Activated T-cell treated with anti-CD3 and anti-CD28 coated beads for 24 hours (primary cell): Measurements from ENCODE around the gene C1QTNF5.

ENCODE experiments used
- DNase-seq: peaks from one replicate; pipeline ENCODE4 v3.0.0-alpha.2; 2020; ENCODE audit warnings: low read depth

C1QTNF5 gene

GRCh38 chr11:119373059-119373920 lies 32.6 kb upstream of the C1QTNF5 start:
- DNase-seq = no peak

- no peak for DNase-seq
These were observed 31.8 kb upstream of the C1QTNF5 start for GRCh38 chr11:119372260-119373058.

- no peak for DNase-seq
These were observed 31.1 kb upstream of the C1QTNF5 start for GRCh38 chr11:119371778-119372182.

GRCh38 chr11:119371067-119371601 lies 30.5 kb upstream of the C1QTNF5 start:
- no peak for DNase-seq

- no peak for DNase-seq
These were observed 29.9 kb upstream of the C1QTNF5 start for GRCh38 chr11:119370486-119371046.

- no peak for DNase-seq
These were observed 28.6 kb upstream of the C1QTNF5 start for GRCh38 chr11:119369132-119369925.

- DNase-seq = no peak
These were observed 27.7 kb upstream of the C1QTNF5 start for GRCh38 chr11:119368121-119369034.

GRCh38 chr11:119367661-119368120 lies 27.0 kb upstream of the C1QTNF5 start:
- DNase-seq = no peak

- no peak for DNase-seq
These were observed 26.3 kb upstream of the C1QTNF5 start for GRCh38 chr11:119366690-119367620.

- DNase-seq = no peak
These were observed 24.4 kb upstream of the C1QTNF5 start for GRCh38 chr11:119365071-119365591.

GRCh38 chr11:119363851-119364590 lies 23.3 kb upstream of the C1QTNF5 start:
- peak; percentile 45 for DNase-seq

GRCh38 chr11:119363081-119363850 lies 22.6 kb upstream of the C1QTNF5 start:
- no peak for DNase-seq

- DNase-seq = no peak
These were observed 22.0 kb upstream of the C1QTNF5 start for GRCh38 chr11:119362741-119363080.

- no peak for DNase-seq
These were observed 21.4 kb upstream of the C1QTNF5 start for GRCh38 chr11:119361941-119362725.

GRCh38 chr11:119361056-119361787 lies 20.5 kb upstream of the C1QTNF5 start:
- peak; percentile 28 for DNase-seq
